ENCODE results near the gene CERK.

The CERK gene

GRCh38 chr22:46752286-46752987 lies 14.4 kb upstream of the CERK start:
- Histone ChIP-seq H3K27me3 (ENCODE audit: insufficient read depth, low read depth) (no peaks in the 10 kb centered on the region), H3K36me3 (ENCODE audit: insufficient read depth) (no peaks in the 10 kb centered on the region), H3K79me2 (ENCODE audit: insufficient read depth, low read depth) (no peaks in the 10 kb centered on the region), H2AFZ (ENCODE audit: low read depth) (no peak overlapping the region), H4K20me1 (ENCODE audit: insufficient read depth) (no peaks in the 10 kb centered on the region), H3K4me2 (no peak overlapping the region), H3K4me1 (ENCODE audit: low read depth, poor library complexity, severe bottlenecking) (no peaks in the 10 kb centered on the region), H3K4me3 (IDR thresholded peaks at IDR 0.05; ENCODE audit: insufficient read depth, low read depth, low read length) (no peak overlapping the region), H3K9ac (no peak overlapping the region), H3K27ac (no peak overlapping the region)
- no peak for TF ChIP-seq CTCF (conservative IDR thresholded peaks at IDR 0.05; ENCODE audit: low read depth, low read length)

- Histone ChIP-seq H3K4me1 (ENCODE audit: low read depth, poor library complexity, severe bottlenecking) (no peaks in the 10 kb centered on the region), H2AFZ (ENCODE audit: low read depth) (no peak overlapping the region), H3K4me2 (no peak overlapping the region), H3K9ac (no peak overlapping the region), H3K79me2 (ENCODE audit: insufficient read depth, low read depth) (no peaks in the 10 kb centered on the region), H3K36me3 (ENCODE audit: insufficient read depth) (no peaks in the 10 kb centered on the region), H3K4me3 (IDR thresholded peaks at IDR 0.05; ENCODE audit: insufficient read depth, low read depth, low read length) (no peak overlapping the region), H3K27ac (no peak overlapping the region), H4K20me1 (ENCODE audit: insufficient read depth) (no peaks in the 10 kb centered on the region), H3K27me3 (ENCODE audit: insufficient read depth, low read depth) (no peaks in the 10 kb centered on the region)
- no peak for TF ChIP-seq CTCF (conservative IDR thresholded peaks at IDR 0.05; ENCODE audit: low read depth, low read length)
These were observed 12.9 kb upstream of the CERK start for GRCh38 chr22:46750863-46751443.

- no peaks in the 10 kb centered on the region for H3K36me3 ChIP-seq (ENCODE audit: insufficient read depth)
- no peaks in the 10 kb centered on the region for H4K20me1 ChIP-seq (ENCODE audit: insufficient read depth)
- H3K79me2 ChIP-seq (ENCODE audit: insufficient read depth, low read depth): no peaks in the 10 kb centered on the region
- H3K27ac ChIP-seq: no peak overlapping the region
- no peaks in the 10 kb centered on the region for H3K4me1 ChIP-seq (ENCODE audit: low read depth, poor library complexity, severe bottlenecking)
- H2AFZ ChIP-seq (ENCODE audit: low read depth): no peak overlapping the region
- no peak for TF ChIP-seq CTCF (conservative IDR thresholded peaks at IDR 0.05; ENCODE audit: low read depth, low read length)
- H3K9ac ChIP-seq: no peak overlapping the region
- H3K27me3 ChIP-seq (ENCODE audit: insufficient read depth, low read depth): no peaks in the 10 kb centered on the region
- no peak overlapping the region for H3K4me3 ChIP-seq (IDR thresholded peaks at IDR 0.05; ENCODE audit: insufficient read depth, low read depth, low read length)
- H3K4me2 ChIP-seq: no peak overlapping the region
These were observed 12.4 kb upstream of the CERK start for GRCh38 chr22:46750530-46750800.

GRCh38 chr22:46749682-46750529 lies 11.9 kb upstream of the CERK start:
- H4K20me1 ChIP-seq (ENCODE audit: insufficient read depth): no peaks in the 10 kb centered on the region
- H3K9ac ChIP-seq: no peak overlapping the region
- H3K27me3 ChIP-seq (ENCODE audit: insufficient read depth, low read depth): no peaks in the 10 kb centered on the region
- no peak overlapping the region for H3K27ac ChIP-seq
- no peaks in the 10 kb centered on the region for H3K36me3 ChIP-seq (ENCODE audit: insufficient read depth)
- no peaks in the 10 kb centered on the region for H3K79me2 ChIP-seq (ENCODE audit: insufficient read depth, low read depth)
- no peak overlapping the region for H3K4me2 ChIP-seq
- no peak overlapping the region for H3K4me3 ChIP-seq (IDR thresholded peaks at IDR 0.05; ENCODE audit: insufficient read depth, low read depth, low read length)
- H3K4me1 ChIP-seq (ENCODE audit: low read depth, poor library complexity, severe bottlenecking): no peaks in the 10 kb centered on the region
- no peak overlapping the region for H2AFZ ChIP-seq (ENCODE audit: low read depth)
- no peak for TF ChIP-seq CTCF (conservative IDR thresholded peaks at IDR 0.05; ENCODE audit: low read depth, low read length)
